Effector CD4-positive, alpha-beta T cell (primary cell): ENCODE data around the gene TXLNB.
"Not testable (repeated sequence)": the region's sequence is repeated elsewhere in the genome, so short reads cannot be mapped to it uniquely, and the experiment has no call there.

Source experiments
- DNase-seq: peaks from one replicate; pipeline ENCODE4 v3.0.0-alpha.2; 2020

Gene TXLNB

DNA sequence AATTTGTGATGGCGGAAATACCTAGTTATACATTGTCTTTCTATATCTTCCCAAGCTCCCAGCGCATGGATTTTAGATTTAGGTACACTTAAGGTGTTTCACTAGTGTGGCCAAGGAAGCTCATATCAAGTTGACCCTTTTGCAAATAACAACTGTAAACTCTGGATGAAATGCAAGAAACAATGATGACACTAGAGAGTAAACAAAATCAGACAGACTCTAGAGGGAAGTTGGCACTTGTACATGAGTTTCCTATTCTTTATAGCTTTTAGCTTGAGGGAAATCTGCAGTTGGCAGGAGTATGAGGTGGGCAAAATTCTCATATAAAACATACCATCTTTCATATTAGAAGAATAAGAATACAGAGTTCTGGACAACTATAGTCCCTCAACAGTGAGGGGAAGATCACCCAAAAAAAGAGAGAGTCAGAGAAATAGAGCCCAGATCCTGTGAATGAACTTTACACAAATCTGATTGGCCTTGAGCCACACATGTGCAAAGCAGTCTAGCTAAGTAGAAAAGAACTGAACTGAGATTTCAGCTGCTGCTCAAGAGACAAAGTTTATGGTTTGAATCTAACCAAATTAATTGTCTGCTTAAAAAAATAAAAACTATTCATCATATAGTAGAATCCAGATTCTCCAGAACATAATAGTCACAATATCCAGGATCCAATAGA lies 26.1 kb downstream of the TXLNB start:
- DNase-seq: no peak

- DNase-seq: peak; percentile 4
Measured at GRCh38 chr6:139262519-139263300, 29.1 kb downstream of the TXLNB start.

DNA sequence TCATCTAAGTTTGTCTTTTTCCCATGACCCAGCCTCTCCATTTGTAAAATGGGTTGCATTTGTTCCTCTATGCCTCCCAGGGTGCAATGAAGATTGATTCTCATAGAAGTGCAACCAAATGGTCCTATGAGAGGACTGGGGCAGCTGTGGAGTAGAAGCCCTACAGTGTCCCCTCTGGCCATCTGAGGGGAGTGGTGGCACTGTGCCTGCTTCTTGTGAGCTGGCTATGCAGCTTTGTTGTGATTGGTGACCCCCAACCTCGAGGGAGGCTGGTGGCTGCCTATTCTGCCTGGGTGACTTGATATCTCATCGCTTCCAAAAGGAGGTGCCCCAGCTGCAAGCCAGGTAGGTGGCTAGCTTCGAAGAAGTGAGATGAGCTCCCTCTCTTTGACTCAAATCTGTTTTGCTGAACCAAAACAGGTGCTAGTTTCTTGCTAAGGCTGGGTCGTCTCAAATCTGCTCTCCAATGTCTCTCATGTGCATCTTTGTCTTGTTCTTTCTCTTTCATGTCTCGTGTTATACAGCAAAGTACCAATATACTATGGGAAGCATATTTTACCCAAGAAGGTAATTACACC lies 33.9 kb downstream of the TXLNB start:
- DNase-seq: no peak

- no peak for DNase-seq
Measured at GRCh38 chr6:139257291-139257690, 34.5 kb downstream of the TXLNB start.

GRCh38 chr6:139256087-139256486 lies 35.7 kb downstream of the TXLNB start:
- DNase-seq: no peak

DNA sequence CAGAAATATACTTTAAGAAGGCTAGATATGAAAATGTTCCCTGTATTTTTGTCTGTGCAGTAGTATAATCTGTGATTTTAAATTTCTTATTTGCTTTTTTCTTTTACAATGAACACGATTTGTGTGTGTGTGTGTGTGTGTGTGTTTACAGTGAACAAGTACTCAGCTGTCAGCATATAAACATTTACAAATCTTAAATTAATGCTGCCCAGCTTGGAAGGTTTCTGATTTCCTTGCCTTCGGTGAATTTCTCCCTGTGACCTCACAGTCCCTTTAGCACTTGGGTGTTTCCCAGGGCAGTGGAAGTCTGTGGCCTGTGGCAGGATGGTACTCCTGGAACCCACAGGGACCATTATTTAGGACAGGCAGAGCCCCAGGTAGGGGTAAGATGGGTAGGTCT lies 37.6 kb downstream of the TXLNB start:
- DNase-seq: no peak

GRCh38 chr6:139253656-139254055 lies 38.1 kb downstream of the TXLNB start:
- DNase-seq: no peak

DNA sequence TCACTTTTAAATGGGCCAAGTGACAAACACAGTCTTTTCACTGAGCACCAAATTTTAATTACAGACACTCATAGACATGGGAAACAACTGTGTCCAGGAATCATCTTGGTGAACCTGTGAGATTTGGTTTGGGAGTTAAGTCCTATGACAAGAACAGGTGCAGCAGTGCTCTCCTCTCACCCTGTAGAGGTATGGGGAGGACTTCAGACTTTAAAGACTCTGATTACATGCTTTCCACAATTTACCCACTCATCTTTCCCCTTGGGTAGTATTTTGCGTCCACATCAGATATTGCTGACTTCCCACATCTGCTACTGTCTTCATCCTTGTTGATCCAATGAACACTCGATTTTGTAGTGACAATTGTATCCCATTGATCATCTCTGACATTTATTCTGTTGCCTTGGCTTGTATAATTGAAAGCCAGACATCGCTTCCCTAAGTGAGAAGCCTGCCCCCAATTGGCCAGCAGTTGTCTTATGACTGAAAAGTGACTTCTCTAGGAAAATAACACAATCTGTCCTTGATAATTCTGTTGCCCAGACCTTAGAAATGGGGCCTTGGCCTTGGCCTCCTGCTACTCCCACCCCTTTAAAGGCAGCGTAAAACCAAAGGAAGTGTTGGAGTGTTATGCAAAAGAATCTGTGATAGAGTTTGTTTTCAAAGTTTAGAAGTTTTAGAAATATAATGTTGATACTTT lies 40.0 kb downstream of the TXLNB start:
- no peak for DNase-seq

GRCh38 chr6:139251045-139251690 lies 40.6 kb downstream of the TXLNB start:
- no peak for DNase-seq

- peak; percentile 32 for DNase-seq
Measured at GRCh38 chr6:139250296-139251044, 41.3 kb downstream of the TXLNB start.

DNA sequence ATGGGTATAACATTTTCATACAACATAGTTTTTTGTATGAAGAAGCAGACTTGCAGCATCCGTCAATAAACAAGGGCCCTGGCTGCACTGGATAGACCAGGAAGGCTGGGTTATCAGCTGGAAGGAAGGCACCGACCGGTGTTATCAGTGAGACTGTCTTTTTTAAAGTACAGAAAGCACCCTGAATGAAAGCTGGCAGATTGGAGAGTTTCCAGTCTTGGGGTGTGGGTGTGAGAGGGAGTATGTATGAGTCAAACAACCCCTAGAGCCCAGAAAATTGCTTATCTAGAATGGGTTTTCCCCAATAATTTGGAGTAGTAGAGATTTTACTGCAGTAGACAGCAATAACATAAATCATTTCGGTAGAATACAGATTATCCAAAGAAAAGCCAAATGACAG lies 42.4 kb downstream of the TXLNB start:
- DNase-seq: no peak

GRCh38 chr6:139248911-139249310 lies 42.9 kb downstream of the TXLNB start:
- DNase-seq: no peak

DNA sequence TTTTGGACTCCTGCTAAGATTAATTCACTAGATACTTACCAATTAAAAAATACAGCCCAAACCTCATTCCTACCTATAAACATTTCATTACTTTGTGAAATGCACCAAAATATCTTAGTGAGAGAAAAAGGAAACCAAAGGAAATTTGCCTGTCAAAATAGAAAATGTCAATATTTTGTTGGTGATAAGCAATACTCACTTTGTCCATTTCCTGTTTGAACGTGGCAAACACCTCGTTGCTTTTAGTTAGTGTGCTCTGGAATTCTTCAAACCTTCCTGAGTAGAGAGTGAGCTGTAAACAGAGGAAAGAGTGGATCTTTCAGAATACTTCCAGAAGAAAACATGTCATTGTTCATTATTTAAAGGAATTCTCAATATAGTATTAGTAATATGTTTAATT lies 44.2 kb downstream of the TXLNB start:
- no peak for DNase-seq

- no peak for DNase-seq
Measured at GRCh38 chr6:139243536-139243935, 48.3 kb downstream of the TXLNB start.

DNA sequence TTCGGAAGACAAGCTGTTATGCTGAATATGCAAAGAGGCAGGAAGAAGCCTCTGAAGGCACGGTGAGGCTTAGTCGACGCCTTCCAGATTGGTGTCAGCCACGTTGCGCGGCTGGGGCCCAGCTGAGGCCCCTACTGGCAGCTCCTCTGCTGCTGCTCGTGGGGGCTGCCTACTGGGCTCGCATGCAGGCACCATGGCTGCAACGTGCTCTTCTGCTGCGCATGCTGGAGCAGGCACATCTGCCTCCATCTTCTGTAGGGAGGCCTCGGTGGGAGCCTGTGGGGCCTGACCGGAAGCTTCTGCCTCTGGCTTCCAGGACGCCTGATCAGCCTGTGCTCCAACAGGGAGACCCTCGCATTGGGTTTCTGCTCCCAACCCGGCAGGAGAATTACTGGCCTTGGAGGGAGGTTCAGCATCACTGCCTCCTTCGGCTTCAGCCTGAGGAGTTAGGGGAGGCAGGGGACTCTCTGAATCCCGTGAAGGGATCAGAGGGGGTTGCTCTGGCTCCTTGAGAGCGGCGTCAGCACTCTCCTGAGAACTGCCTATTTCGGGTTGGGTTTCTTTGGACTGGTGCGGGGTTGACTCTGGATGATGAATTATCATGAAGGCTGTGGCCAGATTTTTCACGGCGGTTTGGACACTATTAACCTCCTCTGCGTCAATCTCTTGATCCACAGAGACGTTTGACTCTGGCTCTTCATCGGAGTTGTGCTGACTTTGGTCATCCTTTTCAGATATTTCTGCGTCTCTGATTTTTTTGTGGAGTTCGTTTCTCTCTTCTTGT lies 49.1 kb downstream of the TXLNB start:
- DNase-seq: no peak

DNA sequence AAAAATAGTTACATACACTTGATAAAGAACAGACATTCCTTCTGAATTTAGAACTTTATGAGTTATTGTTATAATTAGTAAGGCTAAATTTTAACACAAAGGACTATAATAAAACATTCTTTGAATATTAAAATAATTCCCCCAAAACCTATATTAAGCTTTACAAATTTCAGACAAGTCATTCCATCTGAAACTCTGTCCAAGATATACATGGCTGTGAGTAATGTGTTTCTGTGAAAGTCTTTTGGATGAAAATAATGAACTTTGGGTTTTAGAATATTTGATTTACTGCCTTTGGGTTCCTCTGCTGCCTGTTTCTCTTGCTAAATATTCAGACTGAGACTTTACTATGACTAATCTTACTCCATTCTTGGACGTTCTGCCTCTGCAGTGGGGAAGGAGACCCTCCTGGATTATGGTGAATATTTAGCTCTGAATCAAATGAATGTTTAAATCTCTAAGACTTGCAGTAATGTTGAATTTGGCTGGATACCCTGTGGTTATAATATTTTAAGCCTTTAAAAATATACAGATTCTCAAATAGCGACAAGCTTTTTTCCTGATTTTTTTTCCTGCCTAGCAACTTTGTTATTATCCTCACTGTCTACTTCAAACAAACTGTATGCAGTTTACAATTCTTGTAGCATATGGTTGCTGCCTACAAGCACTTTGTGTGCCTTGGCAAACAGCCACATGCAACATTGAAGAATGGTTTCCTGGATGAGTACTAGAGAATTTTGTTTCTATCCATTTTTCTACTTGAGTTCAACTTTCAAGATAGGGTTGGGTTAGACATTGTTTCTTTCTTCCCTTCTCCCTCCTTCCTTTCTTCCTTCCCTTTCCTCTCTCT lies 51.4 kb downstream of the TXLNB start:
- DNase-seq: no peak

DNA sequence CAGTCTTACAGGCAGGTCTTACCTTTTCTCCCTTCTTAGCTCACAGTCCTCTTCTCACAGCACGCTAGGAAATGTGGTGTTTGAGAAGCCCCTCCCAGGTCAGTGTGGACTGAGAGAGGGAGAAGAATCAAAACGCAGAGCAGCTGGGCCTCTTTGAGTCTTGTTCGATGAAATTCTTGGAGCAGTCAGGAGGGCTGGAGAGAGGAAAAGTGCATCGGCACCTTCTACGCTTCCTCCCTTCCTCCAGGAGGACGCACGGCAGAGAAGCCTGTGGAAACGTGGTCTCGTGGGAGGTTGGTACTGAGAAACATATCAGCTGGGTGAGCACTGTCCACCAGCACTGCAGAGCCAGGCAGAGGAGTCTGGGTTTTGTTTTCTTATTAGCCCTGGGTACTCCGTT lies 52.7 kb downstream of the TXLNB start:
- DNase-seq: no peak

DNA sequence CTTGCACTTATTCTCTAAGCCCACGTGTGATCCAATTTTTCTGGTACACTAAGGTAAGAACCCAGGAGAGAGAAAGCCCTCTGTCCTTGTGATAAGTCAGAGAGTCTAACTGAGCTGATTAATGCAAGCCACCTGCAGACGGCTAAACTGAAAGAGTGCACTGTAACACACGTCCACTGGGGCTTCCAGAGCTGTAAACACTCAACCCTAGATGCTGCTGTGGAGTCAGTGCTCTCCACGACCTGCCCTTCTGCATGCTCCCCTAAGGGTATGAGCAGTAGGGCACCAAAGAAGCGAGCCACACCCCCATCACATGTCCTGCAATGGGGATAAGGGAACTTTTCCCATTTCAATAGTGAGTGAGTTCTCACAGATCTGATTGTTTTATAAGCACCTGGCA lies 55.7 kb downstream of the TXLNB start:
- DNase-seq: no peak

GRCh38 chr6:139235661-139236060 lies 56.1 kb downstream of the TXLNB start:
- no peak for DNase-seq

GRCh38 chr6:139234193-139234592 lies 57.6 kb downstream of the TXLNB start:
- not testable (repeated sequence) for DNase-seq
